Brain pericyte (primary cell): Measurements from ENCODE around the gene TRIP6.
A peak's percentile ranks its signal among the peaks of the same experiment; 100 is the strongest.

Source experiments
- DNase-seq: peaks from one replicate; pipeline ENCODE4 v3.0.0-alpha.2; 2012; ENCODE audit warnings: low read depth, low spot score

The TRIP6 gene

GRCh38 chr7:100867040-100867775 lies at the start of gene TRIP6:
TRIP6 (plus strand) TSS chr7:100867387; CDS start chr7:100867498, 111 bp downstream.
- peak; percentile 93 for DNase-seq

- no peak for DNase-seq
Measured at GRCh38 chr7:100818366-100818765, 48.8 kb upstream of the TRIP6 start.

- no peak for DNase-seq
Measured at GRCh38 chr7:100818825-100819224, 48.4 kb upstream of the TRIP6 start.

GRCh38 chr7:100819586-100819985 lies 47.6 kb upstream of the TRIP6 start:
- no peak for DNase-seq

- DNase-seq = no peak
Measured at GRCh38 chr7:100822236-100823139, 44.7 kb upstream of the TRIP6 start.

GRCh38 chr7:100823140-100823525 lies 44.1 kb upstream of the TRIP6 start:
- DNase-seq = no peak

GRCh38 chr7:100823534-100823933 lies 43.7 kb upstream of the TRIP6 start:
- DNase-seq = no peak

GRCh38 chr7:100824499-100825214 lies 42.5 kb upstream of the TRIP6 start:
- DNase-seq = no peak

- no peak for DNase-seq
Measured at GRCh38 chr7:100825215-100825671, 41.9 kb upstream of the TRIP6 start.

GRCh38 chr7:100825751-100826513 lies 41.3 kb upstream of the TRIP6 start:
- no peak for DNase-seq

- no peak for DNase-seq
Measured at GRCh38 chr7:100826514-100827329, 40.5 kb upstream of the TRIP6 start.

- DNase-seq = peak; percentile 42
Measured at GRCh38 chr7:100827330-100828226, 39.6 kb upstream of the TRIP6 start, which contains the start of gene EPHB4. EPHB4 (minus strand) TSS chr7:100827523; CDS start chr7:100827030, 493 bp downstream.

GRCh38 chr7:100829150-100829716 lies 38.0 kb upstream of the TRIP6 start:
- DNase-seq = no peak

GRCh38 chr7:100830396-100830795 lies 36.8 kb upstream of the TRIP6 start:
- no peak for DNase-seq

- DNase-seq = no peak
Measured at GRCh38 chr7:100832281-100832633, 34.9 kb upstream of the TRIP6 start.

GRCh38 chr7:100835903-100836811 lies 31.0 kb upstream of the TRIP6 start:
- DNase-seq = no peak

- no peak for DNase-seq
Measured at GRCh38 chr7:100836812-100837098, 30.4 kb upstream of the TRIP6 start.
